H9 (cell line): ENCODE measurements around the gene ODAD4. TPM values are rescaled to one million over a fixed set of nuclear protein-coding genes. Genes with fewer than 3 reads are reported as not detected.
A peak's percentile ranks its signal among the peaks of the same experiment; 100 is the strongest.

ENCODE experiments used
- DNase-seq: peaks from one replicate; pipeline ENCODE4 v3.0.0-alpha.2; 2017
- H2AFZ ChIP-seq: one replicate; pipeline ENCODE4 v1.6.1; 2013; ENCODE audit warnings: mild to moderate bottlenecking, low read length, control low read depth, moderate library complexity
- H2AK5ac ChIP-seq: 2 replicates; pipeline ENCODE4 v1.6.1; 2013; ENCODE audit warnings: low read length, control low read depth, mixed read lengths; ENCODE audit not compliant: insufficient read length
- H2BK120ac ChIP-seq: one replicate; pipeline ENCODE4 v1.6.1; 2013; ENCODE audit warnings: low read depth, mild to moderate bottlenecking, low read length, control low read depth, inconsistent platforms; ENCODE audit not compliant: poor library complexity, severe bottlenecking
- H2BK12ac ChIP-seq: 2 replicates; pipeline ENCODE4 v1.6.1; 2013; ENCODE audit warnings: low read length, control low read depth, mixed read lengths, low read depth; ENCODE audit not compliant: insufficient read length
- H2BK15ac ChIP-seq: 2 replicates; pipeline ENCODE4 v1.6.1; 2013; ENCODE audit warnings: low read depth, low read length, control low read depth
- H2BK20ac ChIP-seq: one replicate; pipeline ENCODE4 v1.6.1; 2013; ENCODE audit warnings: low read depth, mild to moderate bottlenecking, low read length, control low read depth, inconsistent platforms; ENCODE audit not compliant: poor library complexity, severe bottlenecking
- H2BK5ac ChIP-seq: 2 replicates; pipeline ENCODE4 v1.6.1; 2013; ENCODE audit warnings: low read length, control low read depth, mixed read lengths; ENCODE audit not compliant: insufficient read length
- H3K14ac ChIP-seq: 2 replicates; pipeline ENCODE4 v1.6.1; 2013; ENCODE audit warnings: low read length, control low read depth; ENCODE audit not compliant: insufficient read depth
- H3K18ac ChIP-seq: 2 replicates; pipeline ENCODE4 v1.6.1; 2013; ENCODE audit warnings: low read depth, mild to moderate bottlenecking, mixed read lengths, low read length, control low read depth; ENCODE audit not compliant: insufficient read length
- H3K23ac ChIP-seq: 2 replicates; pipeline ENCODE4 v1.6.1; 2013; ENCODE audit warnings: low read length, control low read depth, mixed read lengths, low read depth; ENCODE audit not compliant: insufficient read length
- H3K23me2 ChIP-seq: 2 replicates; pipeline ENCODE4 v1.6.1; 2013; ENCODE audit warnings: low read depth, mild to moderate bottlenecking, mixed read lengths, low read length, control low read depth; ENCODE audit not compliant: insufficient read length, poor library complexity, severe bottlenecking
- H3K27ac ChIP-seq: 2 replicates; pipeline ENCODE4 v1.5.1; 2013; ENCODE audit warnings: low read length, control low read depth, mixed read lengths, low read depth; ENCODE audit not compliant: insufficient read length
- H3K27me3 ChIP-seq: 2 replicates; pipeline ENCODE4 v1.6.1; 2013; ENCODE audit warnings: low read length, control low read depth, inconsistent platforms; ENCODE audit not compliant: insufficient read depth
- H3K4ac ChIP-seq: 2 replicates; pipeline ENCODE4 v1.6.1; 2013; ENCODE audit warnings: low read depth, mild to moderate bottlenecking, control low read depth, inconsistent platforms, low read length, moderate library complexity
- H3K4me1 ChIP-seq: 2 replicates; pipeline ENCODE4 v1.6.1; 2013; ENCODE audit warnings: low read length, control low read depth, inconsistent platforms; ENCODE audit not compliant: insufficient read depth
- H3K4me2 ChIP-seq: 2 replicates; pipeline ENCODE4 v1.6.1; 2013; ENCODE audit warnings: low read length, control low read depth, mixed read lengths; ENCODE audit not compliant: insufficient read length, insufficient read depth
- H3K56ac ChIP-seq: 2 replicates; pipeline ENCODE4 v1.6.1; 2013; ENCODE audit warnings: low read depth, mild to moderate bottlenecking, mixed read lengths, low read length, control low read depth; ENCODE audit not compliant: insufficient read length
- H3K79me1 ChIP-seq: 2 replicates; pipeline ENCODE4 v1.6.1; 2013; ENCODE audit warnings: low read depth, mild to moderate bottlenecking, moderate library complexity, low read length, control low read depth, inconsistent platforms; ENCODE audit not compliant: insufficient read depth, poor library complexity, severe bottlenecking
- H3K79me2 ChIP-seq: 2 replicates; pipeline ENCODE4 v1.6.1; 2013; ENCODE audit warnings: low read length, control low read depth, inconsistent platforms; ENCODE audit not compliant: insufficient read depth
- H3K9ac ChIP-seq: 2 replicates; pipeline ENCODE4 v1.6.1; 2013; ENCODE audit warnings: low read length, control low read depth, mixed read lengths; ENCODE audit not compliant: insufficient read length; ENCODE audit errors: extremely low read depth
- H3K9me3 ChIP-seq: one replicate; pipeline ENCODE4 v1.6.1; 2013; ENCODE audit warnings: low read depth, low read length, inconsistent platforms; ENCODE audit not compliant: control insufficient read depth
- H3T11ph ChIP-seq: one replicate; pipeline ENCODE4 v1.6.1; 2013; ENCODE audit warnings: mild to moderate bottlenecking, low read length, control low read depth, inconsistent platforms
- H4K20me1 ChIP-seq: one replicate; pipeline ENCODE4 v1.6.1; 2013; ENCODE audit not compliant: control insufficient read depth, insufficient read length, insufficient read depth
- H4K5ac ChIP-seq: 2 replicates; pipeline ENCODE4 v1.6.1; 2013; ENCODE audit warnings: low read depth, mild to moderate bottlenecking, mixed read lengths, low read length, control low read depth; ENCODE audit not compliant: insufficient read length
- H4K8ac ChIP-seq: replicated peaks from 2 replicates; pipeline ENCODE4 v1.6.1; 2013; ENCODE audit warnings: low read length, control low read depth, mixed read lengths, low read depth; ENCODE audit not compliant: insufficient read length
- H4K91ac ChIP-seq: 2 replicates; pipeline ENCODE4 v1.6.1; 2013; ENCODE audit warnings: low read depth, mild to moderate bottlenecking, moderate library complexity, mixed read lengths, low read length, control low read depth; ENCODE audit not compliant: insufficient read length
- H3K27ac Mint-ChIP-seq, 3 experiments: 2 replicates in 2 of 3; 3 replicates in 1 of 3; pipeline ENCODE4 v1.8.0; 2020 to 2021; ENCODE audit warnings: mixed read lengths in 3 of 3, mild to moderate bottlenecking in 1 of 3, moderate library complexity in 1 of 3
- H3K27me3 Mint-ChIP-seq: 2 replicates; pipeline ENCODE4 v1.8.0; 2021; ENCODE audit warnings: low read depth, mild to moderate bottlenecking, moderate library complexity, mixed read lengths
- H3K36me3 Mint-ChIP-seq, 3 experiments: 2 replicates in 2 of 3; 3 replicates in 1 of 3; pipeline ENCODE4 v1.8.0; 2020 to 2021; ENCODE audit warnings: low read depth in 3 of 3, mixed read lengths in 3 of 3; ENCODE audit not compliant: insufficient read depth in 1 of 3
- H3K4me1 Mint-ChIP-seq, 2 experiments: 2 replicates each; pipeline ENCODE4 v1.8.0; 2020; ENCODE audit warnings: mixed read lengths in 2 of 2
- H3K4me3 Mint-ChIP-seq, 2 experiments: 2 replicates in 1 of 2; 3 replicates in 1 of 2; pipeline ENCODE4 v1.8.0; 2020 to 2021; ENCODE audit warnings: mild to moderate bottlenecking in 2 of 2, mixed read lengths in 2 of 2, moderate library complexity in 1 of 2
- H3K9me3 Mint-ChIP-seq, 2 experiments: 2 replicates in 1 of 2; 3 replicates in 1 of 2; pipeline ENCODE4 v1.8.0; 2020; ENCODE audit warnings: mild to moderate bottlenecking in 2 of 2, mixed read lengths in 2 of 2, moderate library complexity in 1 of 2
- CTCF ChIP-seq: fragments of 200-600 bp; sonication (generic); conservative IDR thresholded peaks from 3 replicates; pipeline ENCODE4 v1.8.0; 2021; ENCODE audit warnings: antibody characterized with exemption, mild to moderate bottlenecking
- WGBS: extraction: QIAGEN DNeasy Blood & Tissue Kit; methylation state at CpG from one replicate; pipeline ENCODE4 v1.1.7; 2013; ENCODE audit warnings: missing lambda C conversion rate, low lambda C conversion rate, mixed read lengths; ENCODE audit not compliant: insufficient read length; ENCODE audit errors: extremely low coverage; 5-methylcytosine and 5-hydroxymethylcytosine counted together
- total RNA-seq: library from RNA; stranded (reverse); gene quantifications from 2 replicates; pipeline ENCODE4 v1.2.1, GENCODE V29; 2021

ODAD4 gene
- total RNA-seq, 1 experiment from 2014 or later: 2.1 TPM

- Histone ChIP-seq H2BK120ac (no peak overlapping the region), H3K14ac (no peak overlapping the region), H3K23me2 (no peaks in the 10 kb centered on the region), H2BK12ac (no peak overlapping the region), H4K5ac (no peak overlapping the region), H3K27me3 (no peaks in the 10 kb centered on the region), H3K4me2 (no peak overlapping the region), H3K79me2 (peaks cover 2% of the 10 kb centered on the region; the same call in 1 of the 2 replicates), H3K4ac (no peak overlapping the region), H2BK20ac (no peak overlapping the region), H4K91ac (no peak overlapping the region), H4K20me1 (no peaks in the 10 kb centered on the region), H2AFZ (no peak overlapping the region), H3K79me1 (no peaks in the 10 kb centered on the region), H2BK5ac (no peak overlapping the region), H3K18ac (no peak overlapping the region), H3K23ac (no peak overlapping the region), H4K8ac (peak overlapping the region; percentile 39), H3K9ac (no peak overlapping the region), H3K4me1 (no peaks in the 10 kb centered on the region), H3T11ph (no peak overlapping the region), H3K9me3 (no peaks in the 10 kb centered on the region), H2BK15ac (no peak overlapping the region), H2AK5ac (no peak overlapping the region), H3K27ac (no peak overlapping the region), H3K56ac (no peak overlapping the region)
- WGBS: no CpG with 5 or more reads among the region's 4 CpGs
- Mint-ChIP-seq H3K9me3 (no peaks in the 10 kb centered on the region), H3K36me3 (peaks cover 64 to 85% (median 79%) of the 10 kb centered on the region in 3 experiments; a peak in 6 of 7 replicates), H3K27ac (peak overlapping the region in 2 of 3 experiments; percentile 43 to 65; a peak in 3 of 7 replicates), H3K27me3 (no peaks in the 10 kb centered on the region; the same call in 1 of the 2 replicates), H3K4me3 (no peak overlapping the region), H3K4me1 (no peaks in the 10 kb centered on the region)
- DNase-seq: no peak
- TF ChIP-seq CTCF: no peak
These were observed 38.4 kb upstream of the ODAD4 start for GRCh38 chr17:41892021-41892376.
